ENCODE results near the gene LYZ.
"Not testable (repeated sequence)": the region's sequence is repeated elsewhere in the genome, so short reads cannot be mapped to it uniquely, and the experiment has no call there.

The LYZ gene

GRCh38 chr12:69348162-69348938 is at the start of gene LYZ:
Gene LYZ (plus strand): TSS chr12:69348381. CDS start chr12:69348409, 28 bp downstream.
- DNase-seq (ENCODE audit: low read depth in 2 of 2): no peak

- no peak for DNase-seq (ENCODE audit: low read depth in 2 of 2)
Measured at GRCh38 chr12:69298947-69299346, 49.2 kb upstream of the LYZ start.

- no peak for DNase-seq (ENCODE audit: low read depth in 2 of 2)
Measured at GRCh38 chr12:69304284-69304683, 43.9 kb upstream of the LYZ start.

GRCh38 chr12:69309461-69309860 is 38.7 kb upstream of the LYZ start:
- no peak for DNase-seq (ENCODE audit: low read depth in 2 of 2)

- DNase-seq (ENCODE audit: low read depth in 2 of 2): no peak
Measured at GRCh38 chr12:69313209-69313608, 35.0 kb upstream of the LYZ start.

- DNase-seq (ENCODE audit: low read depth in 2 of 2): not testable (repeated sequence)
Measured at GRCh38 chr12:69316784-69317183, 31.4 kb upstream of the LYZ start.

- DNase-seq (ENCODE audit: low read depth in 2 of 2): not testable (repeated sequence)
Measured at GRCh38 chr12:69317233-69317632, 30.9 kb upstream of the LYZ start.

GRCh38 chr12:69318225-69318624 is 30.0 kb upstream of the LYZ start:
- DNase-seq (ENCODE audit: low read depth in 2 of 2): no peak

- DNase-seq (ENCODE audit: low read depth in 2 of 2): no peak
Measured at GRCh38 chr12:69321351-69321750, 26.8 kb upstream of the LYZ start.

GRCh38 chr12:69324797-69325466 is 23.2 kb upstream of the LYZ start:
- no peak for DNase-seq (ENCODE audit: low read depth in 2 of 2)

GRCh38 chr12:69328426-69328825 is 19.8 kb upstream of the LYZ start:
- DNase-seq (ENCODE audit: low read depth in 2 of 2): no peak

- no peak for DNase-seq (ENCODE audit: low read depth in 2 of 2)
Measured at GRCh38 chr12:69329669-69330428, 18.3 kb upstream of the LYZ start.

GRCh38 chr12:69330475-69331473 is 17.4 kb upstream of the LYZ start:
- DNase-seq (ENCODE audit: low read depth in 2 of 2): peak; percentile 15 to 41

GRCh38 chr12:69331519-69331908 is 16.7 kb upstream of the LYZ start:
- DNase-seq (ENCODE audit: low read depth in 2 of 2): no peak

- no peak for DNase-seq (ENCODE audit: low read depth in 2 of 2)
Measured at GRCh38 chr12:69331909-69332684, 16.1 kb upstream of the LYZ start.

GRCh38 chr12:69332815-69333358 is 15.3 kb upstream of the LYZ start:
- DNase-seq (ENCODE audit: low read depth in 2 of 2): no peak

GRCh38 chr12:69334158-69334557 is 14.0 kb upstream of the LYZ start:
- DNase-seq (ENCODE audit: low read depth in 2 of 2): no peak

- no peak for DNase-seq (ENCODE audit: low read depth in 2 of 2)
Measured at GRCh38 chr12:69337311-69338090, 10.7 kb upstream of the LYZ start.

GRCh38 chr12:69338120-69338859 is 9.9 kb upstream of the LYZ start:
- DNase-seq (ENCODE audit: low read depth in 2 of 2): no peak
